ENCODE results near the gene ADGRV1. TPM values are rescaled to one million over a fixed set of nuclear protein-coding genes. Genes with fewer than 3 reads are reported as not detected.

The ADGRV1 gene
- total RNA-seq, 2 donors from 2014 or later = 1.4 TPM; not detected in 1

DNA sequence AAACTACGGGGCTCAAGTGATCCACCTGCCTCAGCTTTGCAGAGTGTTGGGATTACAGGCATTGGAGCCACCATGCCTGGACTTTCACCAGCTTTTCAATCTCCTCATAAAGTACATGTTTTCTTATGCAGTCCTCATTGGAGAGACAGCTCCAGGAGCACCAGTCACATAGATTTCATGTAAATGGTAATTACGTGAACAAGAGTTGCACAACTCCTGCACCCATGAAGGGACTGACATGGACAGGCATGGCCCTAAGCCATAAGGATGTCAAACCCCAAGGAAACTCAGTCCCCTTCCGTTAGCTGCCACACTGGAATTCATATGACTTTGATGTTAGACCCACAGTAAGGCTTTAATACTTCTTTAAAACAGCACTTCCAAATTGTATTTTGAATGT, 7.6 kb upstream of the ADGRV1 start:
- H3K9me3 ChIP-seq = no peaks in the 10 kb centered on the region
- no peaks in the 10 kb centered on the region for H3K27me3 ChIP-seq (replicated peaks; ENCODE audit: insufficient read depth)
- TF ChIP-seq, protein P1, sequence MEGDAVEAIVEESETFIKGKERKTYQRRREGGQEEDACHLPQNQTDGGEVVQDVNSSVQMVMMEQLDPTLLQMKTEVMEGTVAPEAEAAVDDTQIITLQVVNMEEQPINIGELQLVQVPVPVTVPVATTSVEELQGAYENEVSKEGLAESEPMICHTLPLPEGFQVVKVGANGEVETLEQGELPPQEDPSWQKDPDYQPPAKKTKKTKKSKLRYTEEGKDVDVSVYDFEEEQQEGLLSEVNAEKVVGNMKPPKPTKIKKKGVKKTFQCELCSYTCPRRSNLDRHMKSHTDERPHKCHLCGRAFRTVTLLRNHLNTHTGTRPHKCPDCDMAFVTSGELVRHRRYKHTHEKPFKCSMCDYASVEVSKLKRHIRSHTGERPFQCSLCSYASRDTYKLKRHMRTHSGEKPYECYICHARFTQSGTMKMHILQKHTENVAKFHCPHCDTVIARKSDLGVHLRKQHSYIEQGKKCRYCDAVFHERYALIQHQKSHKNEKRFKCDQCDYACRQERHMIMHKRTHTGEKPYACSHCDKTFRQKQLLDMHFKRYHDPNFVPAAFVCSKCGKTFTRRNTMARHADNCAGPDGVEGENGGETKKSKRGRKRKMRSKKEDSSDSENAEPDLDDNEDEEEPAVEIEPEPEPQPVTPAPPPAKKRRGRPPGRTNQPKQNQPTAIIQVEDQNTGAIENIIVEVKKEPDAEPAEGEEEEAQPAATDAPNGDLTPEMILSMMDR (IDR thresholded peaks at IDR 0.05) = no peak
- H3K4me3 ChIP-seq = no peak overlapping the region
- H3K27ac ChIP-seq = no peak overlapping the region
- DNase-seq (ENCODE audit: low spot score) (no peak), ATAC-seq (ENCODE audit: insufficient number of reproducible peaks, low FRiP score, low read depth) (no peak)
- no peaks in the 10 kb centered on the region for H3K36me3 ChIP-seq
- H3K4me1 ChIP-seq (ENCODE audit: control insufficient read depth in 1 of 2, low read depth in 2 of 2) = no peaks in the 10 kb centered on the region

DNA sequence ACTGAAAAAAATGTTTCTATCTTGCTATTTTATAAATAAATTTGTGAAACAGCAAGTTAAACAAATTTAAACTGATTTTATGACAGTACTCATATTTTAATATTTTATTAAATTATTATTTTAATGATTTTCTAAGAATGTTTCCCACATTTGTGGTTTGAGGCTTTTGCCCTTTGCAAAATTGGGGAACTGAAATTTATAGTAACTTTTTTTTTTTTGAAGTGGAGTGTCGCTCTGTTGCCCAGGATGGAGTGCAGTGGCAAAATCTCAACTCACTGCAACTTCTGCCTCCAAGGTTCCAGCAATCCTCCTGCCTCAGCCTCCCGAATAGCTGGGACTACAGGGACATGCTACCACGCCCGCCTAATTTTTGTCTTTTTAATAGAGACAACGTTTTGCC, 7.2 kb upstream of the ADGRV1 start:
- DNase-seq (ENCODE audit: low spot score) (no peak), ATAC-seq (ENCODE audit: insufficient number of reproducible peaks, low FRiP score, low read depth) (no peak)
- no peaks in the 10 kb centered on the region for H3K27me3 ChIP-seq (replicated peaks; ENCODE audit: insufficient read depth)
- no peak overlapping the region for H3K4me3 ChIP-seq
- no peaks in the 10 kb centered on the region for H3K9me3 ChIP-seq
- no peak overlapping the region for H3K27ac ChIP-seq
- no peaks in the 10 kb centered on the region for H3K4me1 ChIP-seq (ENCODE audit: control insufficient read depth in 1 of 2, low read depth in 2 of 2)
- TF ChIP-seq, protein P1 (IDR thresholded peaks at IDR 0.05) = no peak
- no peaks in the 10 kb centered on the region for H3K36me3 ChIP-seq

DNA sequence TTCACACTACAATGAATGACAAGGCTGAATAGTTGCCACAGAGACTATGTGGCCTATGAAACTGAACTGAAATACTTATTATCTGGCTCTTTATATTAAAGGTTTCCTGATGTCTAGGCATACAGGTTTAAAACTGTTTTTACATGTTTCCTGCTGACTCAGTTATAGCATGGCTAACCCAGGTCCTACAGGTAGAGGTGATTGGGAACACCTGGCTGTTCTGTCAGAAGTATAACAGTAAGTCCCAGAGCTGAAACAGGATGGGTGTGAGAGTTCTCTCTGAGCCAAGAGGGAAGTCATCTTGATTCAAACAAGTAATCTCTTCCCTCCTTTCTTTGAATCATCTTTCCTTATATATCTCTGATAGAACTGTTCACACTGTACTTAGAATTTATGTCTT, 4.9 kb upstream of the ADGRV1 start:
- Histone ChIP-seq H3K27ac (no peak overlapping the region), H3K27me3 (replicated peaks; ENCODE audit: insufficient read depth) (peaks cover 5% of the 10 kb centered on the region), H3K4me1 (ENCODE audit: control insufficient read depth in 1 of 2, low read depth in 2 of 2) (peaks cover 5 to 7% of the 10 kb centered on the region in 2 donors), H3K36me3 (no peaks in the 10 kb centered on the region), H3K4me3 (no peak overlapping the region), H3K9me3 (no peaks in the 10 kb centered on the region)
- ATAC-seq (ENCODE audit: insufficient number of reproducible peaks, low FRiP score, low read depth) = no peak
- DNase-seq (ENCODE audit: low spot score) = no peak
- TF ChIP-seq, protein P1 (IDR thresholded peaks at IDR 0.05) = no peak

DNA sequence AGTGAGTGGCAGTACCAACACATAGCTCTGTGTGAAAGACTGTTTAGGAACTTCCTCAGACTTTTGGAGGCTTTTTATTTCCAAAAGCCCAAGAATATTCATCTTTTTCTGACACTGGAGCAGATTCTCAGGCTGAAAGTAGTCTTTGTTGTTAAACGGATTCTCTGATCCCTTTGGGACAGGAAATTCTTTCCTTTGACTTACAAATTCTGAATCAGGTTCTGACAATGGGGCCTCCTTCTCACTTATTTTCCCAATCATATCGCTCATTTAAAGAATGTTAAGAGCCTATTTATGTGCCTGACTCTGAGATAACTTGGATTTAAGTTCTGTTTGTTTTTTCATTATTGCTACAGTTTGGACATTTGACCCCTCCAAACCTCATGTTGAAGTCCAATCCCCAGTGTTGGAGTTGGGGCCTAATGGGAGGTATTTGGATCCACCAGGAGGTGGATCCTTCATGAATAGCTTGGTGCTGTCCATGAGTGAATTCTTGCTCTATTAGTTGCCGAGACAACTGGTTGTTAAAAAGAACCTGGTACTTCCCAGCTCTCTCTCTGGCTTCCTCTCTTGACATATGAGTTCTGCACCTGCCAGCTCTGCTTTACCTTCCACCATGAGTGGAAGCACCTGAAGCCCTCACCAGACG, 4.1 kb upstream of the ADGRV1 start:
- Histone ChIP-seq H3K27ac (no peak overlapping the region), H3K9me3 (no peaks in the 10 kb centered on the region), H3K4me1 (ENCODE audit: control insufficient read depth in 1 of 2, low read depth in 2 of 2) (peaks cover 10 to 11% of the 10 kb centered on the region in 2 donors), H3K27me3 (replicated peaks; ENCODE audit: insufficient read depth) (peaks cover 10% of the 10 kb centered on the region), H3K4me3 (no peak overlapping the region), H3K36me3 (no peaks in the 10 kb centered on the region)
- DNase-seq (ENCODE audit: low spot score) (no peak), ATAC-seq (ENCODE audit: insufficient number of reproducible peaks, low FRiP score, low read depth) (no peak)
- TF ChIP-seq, protein P1 (IDR thresholded peaks at IDR 0.05) = no peak

DNA sequence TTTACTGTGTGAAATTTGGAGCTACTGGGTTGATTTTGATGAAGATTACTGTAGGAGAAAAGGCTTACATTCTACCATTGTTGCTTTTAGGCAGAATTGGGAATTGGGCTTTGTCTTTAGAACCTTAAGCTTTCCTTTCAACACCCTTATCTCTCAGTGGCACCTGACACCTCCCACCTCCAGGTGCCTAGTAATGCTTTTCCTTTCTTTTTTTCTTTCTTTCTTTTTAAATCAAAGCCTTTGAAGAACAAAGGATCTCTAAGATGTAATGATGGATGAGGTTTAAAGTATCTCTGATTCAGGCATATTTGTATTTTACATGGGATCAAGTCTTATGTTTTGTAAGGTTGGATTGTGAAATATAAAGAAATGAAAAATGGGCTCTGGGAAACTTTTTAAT, 2.9 kb upstream of the ADGRV1 start:
- no peaks in the 10 kb centered on the region for H3K36me3 ChIP-seq
- no peak overlapping the region for H3K4me3 ChIP-seq
- no peak overlapping the region for H3K27ac ChIP-seq
- no peak for DNase-seq (ENCODE audit: low spot score)
- ATAC-seq (ENCODE audit: insufficient number of reproducible peaks, low FRiP score, low read depth) = no peak
- no peaks in the 10 kb centered on the region for H3K9me3 ChIP-seq
- peaks cover 10 to 11% of the 10 kb centered on the region in 2 donors for H3K4me1 ChIP-seq (ENCODE audit: control insufficient read depth in 1 of 2, low read depth in 2 of 2)
- H3K27me3 ChIP-seq (replicated peaks; ENCODE audit: insufficient read depth) = peaks cover 16% of the 10 kb centered on the region
- TF ChIP-seq, protein P1 (IDR thresholded peaks at IDR 0.05) = no peak
